K562 (cell line): ENCODE data around the gene UBE2D2. TPM values are rescaled to one million over a fixed set of nuclear protein-coding genes. Genes with fewer than 3 reads are reported as not detected.

Experiments
- CREB1 ChIP-seq, 2 experiments: sonication (generic) in 1 of 2; formaldehyde crosslinking in 1 of 2; IDR thresholded peaks; 2 replicates each; pipeline versions ENCODE4 v1.6.1 to v1.8.0; 2012 to 2022; ENCODE audit warnings: inconsistent platforms in 1 of 2, mild to moderate bottlenecking in 1 of 2, missing genetic modification reagents in 1 of 2, moderate library complexity in 1 of 2
- DMBX1 ChIP-seq: fragments of 250-450 bp; sonication (Bioruptor Pico); IDR thresholded peaks from 2 replicates; pipeline ENCODE4 v1.8.0; 2022; ENCODE audit warnings: inconsistent platforms, mild to moderate bottlenecking, moderate library complexity, borderline replicate concordance
- FOXK2 ChIP-seq, 2 experiments: fragments of 450-650 bp; IDR thresholded peaks in 1 of 2; conservative IDR thresholded peaks in 1 of 2; 2 replicates each; pipeline ENCODE4 v1.6.1; 2016; ENCODE audit warnings: low read depth in 2 of 2, mild to moderate bottlenecking in 1 of 2
- PKNOX1 ChIP-seq: fragments of 450-650 bp; IDR thresholded peaks from 2 replicates; pipeline ENCODE4 v1.6.1; 2016
- POU5F1 ChIP-seq: fragments of 150-350 bp; IDR thresholded peaks from 2 replicates; pipeline ENCODE4 v1.6.1; 2014; ENCODE audit warnings: borderline replicate concordance, low read length, low read depth, mild to moderate bottlenecking; ENCODE audit not compliant: partially characterized antibody
- SOX6 ChIP-seq: fragments of 450-650 bp; IDR thresholded peaks from 2 replicates; pipeline ENCODE4 v1.6.1; 2014; ENCODE audit warnings: mild to moderate bottlenecking
- THAP12 ChIP-seq: fragments of 250-450 bp; sonication (Bioruptor Pico); IDR thresholded peaks from 2 replicates; pipeline ENCODE4 v1.9.0; 2021; ENCODE audit warnings: mild to moderate bottlenecking, inconsistent platforms
- THAP7 ChIP-seq: fragments of 250-450 bp; sonication (Bioruptor Pico); IDR thresholded peaks from 2 replicates; pipeline ENCODE4 v1.5.0; 2021
- YBX1 ChIP-seq: fragments of 450-650 bp; IDR thresholded peaks from 2 replicates; pipeline ENCODE4 v1.7.1; 2016; ENCODE audit warnings: mild to moderate bottlenecking
- ZNF212 ChIP-seq: fragments of 450-650 bp; formaldehyde crosslinking; IDR thresholded peaks from 2 replicates; pipeline ENCODE4 v1.4.0; 2020; ENCODE audit warnings: mild to moderate bottlenecking
- ZNF318 ChIP-seq, 2 experiments: fragments of 450-650 bp; IDR thresholded peaks; 2 replicates each; pipeline ENCODE4 v1.6.1; 2016; ENCODE audit warnings: mild to moderate bottlenecking in 2 of 2, borderline replicate concordance in 1 of 2, low read depth in 1 of 2, moderate library complexity in 1 of 2
- ZNF830 ChIP-seq: fragments of 250-450 bp; sonication (Bioruptor Pico); IDR thresholded peaks from 2 replicates; pipeline ENCODE4 v1.5.0; 2021; ENCODE audit warnings: mild to moderate bottlenecking
- polyA plus RNA-seq, 8 experiments: library from polyadenylated mRNA; depleted of rRNA in 4 of 8; stranded (reverse) in 5 of 8; unstranded in 3 of 8; fragments of >200 nt; fragmentation: Nextera tagmentation in 2 of 8; fragmentation: Illumina TruSeq in 1 of 8; extraction: Ambion mirVana in 2 of 8; extraction: Trizol in 1 of 8; gene quantifications; 2 replicates each; pipeline versions ENCODE4 v1.2.1 to v1.2.3, GENCODE V29; 2011 to 2014; ENCODE audit warnings: inconsistent platforms in 1 of 8, missing spikeins in 1 of 8
- total RNA-seq, 7 experiments: library from RNA; depleted of rRNA in 6 of 7; stranded (reverse); fragments of >200 nt in 6 of 7; fragmentation: Illumina TruSeq in 2 of 7; extraction: Trizol in 2 of 7; gene quantifications; 2 replicates each; pipeline versions ENCODE4 v1.2.1 to v1.2.3, GENCODE V29; 2011 to 2021; ENCODE audit warnings: low replicate concordance in 1 of 7
- TF ChIP-seq, protein P1 (sequence below), 2 experiments: fragments of 250-450 bp in 1 of 2; fragments of 450-650 bp in 1 of 2; sonication (Bioruptor Pico) in 1 of 2; IDR thresholded peaks; 2 replicates each; pipeline versions ENCODE4 v1.6.1 to v1.8.0; 2016 to 2021; ENCODE audit warnings: mild to moderate bottlenecking in 2 of 2, moderate library complexity in 2 of 2, missing compliant biosample characterization in 1 of 2, missing genetic modification characterization in 1 of 2

UBE2D2 gene
- total and polyA plus RNA-seq, 9 of the 15 experiments (the other 6 are each of a cell fraction or from before 2014, with no cell fraction given), result 53.6 to 198 (median 122) TPM

DNA sequence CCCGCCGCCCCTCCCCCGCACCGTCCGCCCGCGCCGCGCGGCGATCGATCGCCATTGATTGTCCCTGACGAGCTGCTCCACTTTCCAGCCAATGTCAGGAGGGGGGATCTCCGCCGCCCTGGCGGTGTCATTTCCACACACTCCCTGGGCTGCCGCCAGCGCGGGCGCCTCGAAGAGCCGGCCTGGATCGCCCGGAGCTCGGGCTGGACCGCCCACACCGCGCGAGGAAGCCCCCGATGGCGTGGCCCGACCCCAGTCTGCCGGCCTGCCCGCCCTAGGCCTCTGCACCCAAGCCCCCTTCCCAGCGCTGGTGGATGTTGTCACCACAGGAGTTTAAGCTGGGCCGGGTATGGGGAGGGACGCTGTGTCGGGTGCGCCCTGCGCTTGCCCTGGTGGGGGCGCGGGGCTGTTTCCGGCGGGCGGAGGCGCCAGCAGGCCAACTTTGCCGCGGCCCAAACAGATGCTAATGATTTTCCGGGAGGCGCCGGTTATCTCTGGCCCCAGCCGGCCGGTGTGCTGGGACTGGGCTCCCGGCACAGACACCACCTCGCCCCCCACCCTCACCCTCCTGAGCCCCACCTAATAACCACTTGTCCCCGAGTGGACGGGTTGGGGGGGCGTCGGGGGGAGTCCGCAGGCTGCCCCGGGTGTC, 76.4 kb downstream of the UBE2D2 start (continued):
- TF ChIP-seq FOXK2 (conservative IDR thresholded peaks at IDR 0.05 in 1 of 2, IDR thresholded peaks at IDR 0.05 in 1 of 2; ENCODE audit: low read depth in 2 of 2) (peak; percentile 53 to 74; a peak in 3 of 4 replicates), ZNF318 (IDR thresholded peaks at IDR 0.05; ENCODE audit: borderline replicate concordance in 1 of 2, low read depth in 1 of 2) (no peak), SOX6 (peak; percentile 68), YBX1 (no peak), THAP7 (no peak), ZNF212 (CRISPR knock-in tag) (no peak), CREB1 (IDR thresholded peaks at IDR 0.05) (no peak; the same call in 1 of the 2 replicates), CREB1 (CRISPR knock-in tag; IDR thresholded peaks at IDR 0.05) (peak; percentile 76), POU5F1 (no peak), DMBX1 (CRISPR knock-in tag) (0 out of 2 replicates have a peak, but pooled peaks have one; percentile 8), PKNOX1 (peak; percentile 13; the same call in 1 of the 2 replicates), THAP12 (CRISPR knock-in tag) (peak; percentile 31; the same call in 1 of the 2 replicates), ZNF830 (CRISPR knock-in tag) (no peak)
- TF ChIP-seq, protein P1, sequence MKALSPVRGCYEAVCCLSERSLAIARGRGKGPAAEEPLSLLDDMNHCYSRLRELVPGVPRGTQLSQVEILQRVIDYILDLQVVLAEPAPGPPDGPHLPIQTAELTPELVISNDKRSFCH (CRISPR knock-in tag; IDR thresholded peaks at IDR 0.05), result no peak
- TF ChIP-seq, protein P1 (tag; IDR thresholded peaks at IDR 0.05), result peak; percentile 60; the same call in 1 of the 2 replicates
